Hematopoietic multipotent progenitor cell treated with erythropoietin and hydrocortisone succinate and interleukin-3 and kit ligand, for 17 days (in vitro differentiated cells): ENCODE results near the gene KRTAP10-7.
"Not testable (repeated sequence)": the region's sequence is repeated elsewhere in the genome, so short reads cannot be mapped to it uniquely, and the experiment has no call there.

Experiments used
- DNase-seq: peaks from one replicate; pipeline ENCODE4 v3.0.0-alpha.2; 2015; ENCODE audit warnings: low spot score

The KRTAP10-7 gene

GRCh38 chr21:44636209-44637017 is 36.0 kb downstream of the KRTAP10-7 start:
- DNase-seq = no peak

- no peak for DNase-seq
Observed at GRCh38 chr21:44637018-44637850, 36.8 kb downstream of the KRTAP10-7 start, which contains the start of gene KRTAP10-10. TSS of gene KRTAP10-10 (plus strand) at chr21:44637356. CDS start at chr21:44637418, 62 bp downstream.

GRCh38 chr21:44637851-44638348 is 37.5 kb downstream of the KRTAP10-7 start:
- DNase-seq = not testable (repeated sequence)

- not testable (repeated sequence) for DNase-seq
Observed at GRCh38 chr21:44638506-44639330, 38.3 kb downstream of the KRTAP10-7 start.

- no peak for DNase-seq
Observed at GRCh38 chr21:44639331-44639655, 38.9 kb downstream of the KRTAP10-7 start.

GRCh38 chr21:44640761-44641160 is 40.4 kb downstream of the KRTAP10-7 start:
- DNase-seq = no peak

- DNase-seq = no peak
Observed at GRCh38 chr21:44643741-44644310, 43.4 kb downstream of the KRTAP10-7 start.

GRCh38 chr21:44644878-44645277 is 44.5 kb downstream of the KRTAP10-7 start:
- DNase-seq = no peak

- DNase-seq = not testable (repeated sequence)
Observed at GRCh38 chr21:44646366-44647221, 46.2 kb downstream of the KRTAP10-7 start, which contains the start of gene KRTAP10-11. TSS of gene KRTAP10-11 (plus strand) at chr21:44646414. CDS start at chr21:44646459, 45 bp downstream.

- DNase-seq = no peak
Observed at GRCh38 chr21:44647222-44647552, 46.8 kb downstream of the KRTAP10-7 start.

GRCh38 chr21:44648557-44649311 is 48.3 kb downstream of the KRTAP10-7 start:
- no peak for DNase-seq

- no peak for DNase-seq
Observed at GRCh38 chr21:44649521-44650100, 49.2 kb downstream of the KRTAP10-7 start.

GRCh38 chr21:44650265-44650972 is 50.0 kb downstream of the KRTAP10-7 start:
- DNase-seq = no peak

GRCh38 chr21:44650973-44651675 is 50.7 kb downstream of the KRTAP10-7 start:
- DNase-seq = no peak
